ENCODE measurements around the gene FRAS1.

DNA sequence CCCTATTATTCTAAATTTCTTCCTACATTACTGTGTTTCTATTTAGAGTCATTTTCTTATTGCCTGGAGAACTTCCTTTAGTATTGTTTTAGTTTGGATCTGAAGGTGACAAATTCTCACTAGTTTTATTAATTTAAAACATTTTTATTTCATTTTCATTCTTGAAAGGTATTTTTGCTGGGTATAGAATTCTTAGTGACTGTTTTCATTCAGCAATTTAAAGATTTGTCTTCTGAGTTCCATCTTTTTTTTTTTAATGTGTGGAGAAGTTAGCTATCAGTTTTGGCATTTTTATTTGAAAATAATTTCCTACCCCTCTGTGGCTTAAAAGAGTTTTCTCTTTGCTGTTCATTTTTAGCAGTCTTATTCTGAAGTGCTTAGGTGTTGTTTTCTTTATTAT, 169.2 kb downstream of the FRAS1 start:
- TF ChIP-seq, protein P1, sequence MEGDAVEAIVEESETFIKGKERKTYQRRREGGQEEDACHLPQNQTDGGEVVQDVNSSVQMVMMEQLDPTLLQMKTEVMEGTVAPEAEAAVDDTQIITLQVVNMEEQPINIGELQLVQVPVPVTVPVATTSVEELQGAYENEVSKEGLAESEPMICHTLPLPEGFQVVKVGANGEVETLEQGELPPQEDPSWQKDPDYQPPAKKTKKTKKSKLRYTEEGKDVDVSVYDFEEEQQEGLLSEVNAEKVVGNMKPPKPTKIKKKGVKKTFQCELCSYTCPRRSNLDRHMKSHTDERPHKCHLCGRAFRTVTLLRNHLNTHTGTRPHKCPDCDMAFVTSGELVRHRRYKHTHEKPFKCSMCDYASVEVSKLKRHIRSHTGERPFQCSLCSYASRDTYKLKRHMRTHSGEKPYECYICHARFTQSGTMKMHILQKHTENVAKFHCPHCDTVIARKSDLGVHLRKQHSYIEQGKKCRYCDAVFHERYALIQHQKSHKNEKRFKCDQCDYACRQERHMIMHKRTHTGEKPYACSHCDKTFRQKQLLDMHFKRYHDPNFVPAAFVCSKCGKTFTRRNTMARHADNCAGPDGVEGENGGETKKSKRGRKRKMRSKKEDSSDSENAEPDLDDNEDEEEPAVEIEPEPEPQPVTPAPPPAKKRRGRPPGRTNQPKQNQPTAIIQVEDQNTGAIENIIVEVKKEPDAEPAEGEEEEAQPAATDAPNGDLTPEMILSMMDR (IDR thresholded peaks at IDR 0.05; ENCODE audit: poor library complexity, severe bottlenecking), result no peak
- TF ChIP-seq MXI1 (conservative IDR thresholded peaks at IDR 0.05; ENCODE audit: poor library complexity, severe bottlenecking) (no peak), TAF1 (IDR thresholded peaks at IDR 0.05; ENCODE audit: low read depth) (no peak), POLR2AphosphoS5 (IDR thresholded peaks at IDR 0.05) (no peak), EP300 (conservative IDR thresholded peaks at IDR 0.05; ENCODE audit: poor library complexity, severe bottlenecking) (no peak), EZH2 (IDR thresholded peaks at IDR 0.05; ENCODE audit: borderline replicate concordance, insufficient read depth, low read length, poor library complexity, severe bottlenecking) (no peak)

Data from neural cell (in vitro differentiated cells).